H1 (cell line): Measurements from ENCODE around the gene SCCPDH. TPM values are rescaled to one million over a fixed set of nuclear protein-coding genes. Genes with fewer than 3 reads are reported as not detected.

ENCODE experiments used
- CTCF ChIA-PET: fragments of 300-600 bp; sonication (Branson Sonifier 250); formaldehyde crosslinking; loops from one replicate; lab custom pipeline; 2021; ENCODE audit not compliant: partially characterized antibody; lab: Charles Lee
- POLR2A ChIA-PET: fragments of 300-600 bp; sonication (Branson Sonifier 250); formaldehyde crosslinking; loops from one replicate; lab custom pipeline; 2021; ENCODE audit warnings: inconsistent platforms; ENCODE audit not compliant: partially characterized antibody; lab: Charles Lee
- DNase-seq, 2 experiments: peaks; one replicate each; pipeline versions ENCODE4 v3.0.0 to v3.0.0-alpha.2; 2010 to 2022; ENCODE audit warnings: low spot score in 2 of 2, low read depth in 1 of 2, mixed read lengths in 1 of 2
- FAIRE-seq: peaks from 2 replicates; lab custom pipeline; 2011; peaks lifted over from hg19 to GRCh38; lab: Jason Lieb, UNC
- H2AFZ ChIP-seq: 2 replicates; pipeline ENCODE4 v1.8.1; 2012; ENCODE audit warnings: low read length, inconsistent platforms
- H2AK5ac ChIP-seq: 2 replicates; pipeline ENCODE4 v1.6.1; 2013; ENCODE audit warnings: low read depth, low read length
- H2BK120ac ChIP-seq: replicated peaks from 2 replicates; pipeline ENCODE3; 2013; ENCODE audit warnings: low read depth, low read length, inconsistent platforms
- H2BK12ac ChIP-seq: 2 replicates; pipeline ENCODE4 v1.6.1; 2013; ENCODE audit warnings: low read depth, low read length
- H2BK15ac ChIP-seq: 2 replicates; pipeline ENCODE4 v1.6.1; 2013; ENCODE audit warnings: low read length
- H2BK20ac ChIP-seq: 2 replicates; pipeline ENCODE4 v1.6.1; 2013; ENCODE audit warnings: low read length
- H2BK5ac ChIP-seq: 2 replicates; pipeline ENCODE4 v1.6.1; 2013; ENCODE audit warnings: low read depth, low read length
- H3K14ac ChIP-seq: 2 replicates; pipeline ENCODE4 v1.6.1; 2013; ENCODE audit warnings: inconsistent platforms; ENCODE audit not compliant: insufficient read length
- H3K18ac ChIP-seq: 2 replicates; pipeline ENCODE4 v1.6.1; 2013; ENCODE audit warnings: low read length; ENCODE audit errors: extremely low read depth
- H3K23ac ChIP-seq: 2 replicates; pipeline ENCODE4 v1.6.1; 2013; ENCODE audit warnings: inconsistent platforms; ENCODE audit not compliant: insufficient read length
- H3K23me2 ChIP-seq: 2 replicates; pipeline ENCODE4 v1.6.1; 2013; ENCODE audit warnings: low read depth, low read length
- H3K27ac ChIP-seq: 2 replicates; pipeline ENCODE4 v1.6.1; 2011; ENCODE audit warnings: low read depth, low read length, inconsistent platforms
- H3K27me3 ChIP-seq, 4 experiments: replicated peaks in 1 of 4; 1 replicate in 1 of 4; 2 replicates in 3 of 4; pipeline versions ENCODE4 v1.6.1 to v1.8.1; 2011 to 2013; ENCODE audit warnings: low read length in 3 of 4, mild to moderate bottlenecking in 3 of 4, inconsistent platforms in 2 of 4, mixed read lengths in 2 of 4, moderate library complexity in 1 of 4; ENCODE audit not compliant: control insufficient read depth in 3 of 4, insufficient read depth in 3 of 4; ENCODE audit errors: extremely low read depth in 1 of 4
- H3K36me3 ChIP-seq, 4 experiments: 2 replicates each; pipeline versions ENCODE4 v1.6.1 to v1.8.1; 2011 to 2013; ENCODE audit warnings: mild to moderate bottlenecking in 4 of 4, low read length in 3 of 4, moderate library complexity in 2 of 4, control low read depth in 1 of 4, inconsistent platforms in 1 of 4; ENCODE audit not compliant: insufficient read depth in 4 of 4, control insufficient read depth in 2 of 4
- H3K4ac ChIP-seq: replicated peaks from 2 replicates; pipeline ENCODE3; 2013; ENCODE audit warnings: low read length, low read depth, mixed read lengths, inconsistent platforms; ENCODE audit not compliant: insufficient read length
- H3K4me1 ChIP-seq, 4 experiments: replicated peaks in 1 of 4; 1 replicate in 1 of 4; 2 replicates in 3 of 4; pipeline versions ENCODE4 v1.6.1 to v1.8.1; 2011 to 2013; ENCODE audit warnings: low read length in 3 of 4, inconsistent platforms in 2 of 4, mixed read lengths in 1 of 4; ENCODE audit not compliant: insufficient read depth in 4 of 4, control insufficient read depth in 3 of 4
- H3K4me2 ChIP-seq, 2 experiments: 2 replicates each; pipeline versions ENCODE4 v1.6.1 to v1.8.1; 2011 to 2013; ENCODE audit warnings: low read depth in 2 of 2, low read length in 2 of 2, control low read depth in 1 of 2, inconsistent platforms in 1 of 2, mild to moderate bottlenecking in 1 of 2; ENCODE audit not compliant: insufficient read depth in 1 of 2
- H3K4me3 ChIP-seq, 4 experiments: fragments of 200-600, 300-600 bp in 1 of 4; sonication (generic), shearing (Covaris generic), sonication (Bioruptor Twin) in 1 of 4; 2 replicates each; pipeline versions ENCODE4 v1.5.1 to v1.8.1; 2011 to 2016; ENCODE audit warnings: low read length in 4 of 4, low read depth in 3 of 4, control low read depth in 2 of 4, inconsistent platforms in 2 of 4, mild to moderate bottlenecking in 2 of 4, mixed read lengths in 1 of 4, moderate library complexity in 1 of 4; ENCODE audit not compliant: insufficient read depth in 2 of 4; ENCODE audit errors: extremely low read depth in 1 of 4
- H3K56ac ChIP-seq: replicated peaks from 2 replicates; pipeline ENCODE3; 2013; ENCODE audit warnings: low read depth, mild to moderate bottlenecking, mixed read lengths, low read length, inconsistent platforms; ENCODE audit not compliant: insufficient read length
- H3K79me1 ChIP-seq: 2 replicates; pipeline ENCODE4 v1.6.1; 2013; ENCODE audit warnings: low read depth, low read length, control low read depth
- H3K79me2 ChIP-seq, 2 experiments: 2 replicates each; pipeline versions ENCODE4 v1.6.1 to v1.8.1; 2012 to 2013; ENCODE audit warnings: low read length in 2 of 2, mild to moderate bottlenecking in 2 of 2, inconsistent platforms in 1 of 2; ENCODE audit not compliant: insufficient read depth in 2 of 2, control insufficient read depth in 1 of 2
- H3K9ac ChIP-seq, 4 experiments: replicated peaks in 1 of 4; 1 replicate in 1 of 4; 2 replicates in 3 of 4; pipeline versions ENCODE4 v1.6.1 to v1.8.1; 2011 to 2013; ENCODE audit warnings: low read depth in 3 of 4, low read length in 3 of 4, control low read depth in 2 of 4, mild to moderate bottlenecking in 2 of 4, moderate library complexity in 2 of 4, inconsistent platforms in 1 of 4; ENCODE audit errors: extremely low read depth in 1 of 4
- H3K9me3 ChIP-seq, 2 experiments: 2 replicates each; pipeline versions ENCODE4 v1.6.1 to v1.8.1; 2012 to 2013; ENCODE audit warnings: mild to moderate bottlenecking in 2 of 2, moderate library complexity in 2 of 2, control low read depth in 1 of 2, inconsistent platforms in 1 of 2, low read depth in 1 of 2, low read length in 1 of 2, mixed read lengths in 1 of 2; ENCODE audit not compliant: insufficient read depth in 2 of 2
- H4K20me1 ChIP-seq, 2 experiments: replicated peaks in 1 of 2; 2 replicates each; pipeline versions ENCODE3 to v1.8.1; 2011 to 2013; ENCODE audit warnings: inconsistent platforms in 2 of 2, low read length in 2 of 2, mild to moderate bottlenecking in 1 of 2; ENCODE audit not compliant: insufficient read depth in 2 of 2, control insufficient read depth in 1 of 2
- H4K5ac ChIP-seq: 2 replicates; pipeline ENCODE4 v1.6.1; 2013; ENCODE audit warnings: low read length, low read depth, mixed read lengths, inconsistent platforms; ENCODE audit not compliant: insufficient read length
- H4K8ac ChIP-seq: 2 replicates; pipeline ENCODE4 v1.8.0; 2013; ENCODE audit warnings: mild to moderate bottlenecking, moderate library complexity, low read length, inconsistent platforms; ENCODE audit not compliant: insufficient read depth; ENCODE audit errors: extremely low read depth
- H4K91ac ChIP-seq: replicated peaks from 2 replicates; pipeline ENCODE3; 2013; ENCODE audit warnings: low read length, mixed read lengths, inconsistent platforms; ENCODE audit not compliant: insufficient read length
- CBX8 ChIP-seq: fragments of 300-800, 300-1000 bp; sonication (generic); IDR thresholded peaks from 2 replicates; pipeline ENCODE4 v1.7.1; 2016; ENCODE audit warnings: low read depth, low read length, borderline replicate concordance
- CHD2 ChIP-seq: IDR thresholded peaks from 2 replicates; pipeline ENCODE4 v1.6.1; 2012; ENCODE audit warnings: low read length, improper control_type of control experiment
- EZH2 ChIP-seq: fragments of 200-600 bp; sonication (generic); IDR thresholded peaks from 2 replicates; pipeline ENCODE4 v1.7.1; 2012; ENCODE audit warnings: low read depth, mild to moderate bottlenecking, moderate library complexity, low read length, inconsistent platforms; ENCODE audit not compliant: severe bottlenecking
- GTF2F1 ChIP-seq: IDR thresholded peaks from 2 replicates; pipeline ENCODE4 v1.6.1; 2012; ENCODE audit warnings: low read depth, low read length, improper control_type of control experiment, borderline replicate concordance
- HDAC2 ChIP-seq, 2 experiments: fragments of 300-600 bp in 1 of 2; sonication (generic) in 1 of 2; IDR thresholded peaks; 2 replicates each; pipeline ENCODE4 v1.6.1; 2011 to 2012; ENCODE audit warnings: low read depth in 2 of 2, low read length in 2 of 2, mild to moderate bottlenecking in 2 of 2, moderate library complexity in 2 of 2, borderline replicate concordance in 1 of 2, inconsistent platforms in 1 of 2
- JUN ChIP-seq: IDR thresholded peaks from 2 replicates; pipeline ENCODE4 v1.6.1; 2011; ENCODE audit warnings: low read depth, mild to moderate bottlenecking, improper control_type of control experiment, low read length
- KDM1A ChIP-seq: fragments of 200-600, 300-600 bp; sonication (generic); IDR thresholded peaks from 2 replicates; pipeline ENCODE4 v1.7.1; 2016; ENCODE audit warnings: mild to moderate bottlenecking, low read length, borderline replicate concordance
- SIRT6 ChIP-seq: IDR thresholded peaks from one replicate; pipeline ENCODE4 v1.7.1; 2012; ENCODE audit warnings: low read length, inconsistent platforms
- SIX5 ChIP-seq: IDR thresholded peaks from 2 replicates; pipeline ENCODE4 v1.6.1; 2011; ENCODE audit warnings: mild to moderate bottlenecking, low read depth, low read length
- SP1 ChIP-seq: IDR thresholded peaks from 2 replicates; pipeline ENCODE4 v1.6.1; 2011; ENCODE audit warnings: low read depth, low read length
- ZNF274 ChIP-seq: IDR thresholded peaks from 2 replicates; pipeline ENCODE4 v1.7.0; 2012; ENCODE audit warnings: low read length, borderline replicate concordance; ENCODE audit errors: extremely low read depth
- WGBS, 2 experiments: shearing (Covaris generic) in 1 of 2; methylation state at CpG; one replicate each; pipeline versions ENCODE4 v1.1.6 to v1.1.7; 2013 to 2015; ENCODE audit warnings: low lambda C conversion rate in 2 of 2, mixed read lengths in 2 of 2, inconsistent platforms in 1 of 2, low coverage in 1 of 2, missing lambda C conversion rate in 1 of 2; ENCODE audit not compliant: insufficient replicate concordance in 2 of 2, insufficient coverage in 1 of 2, insufficient read length in 1 of 2; ENCODE audit errors: extremely low coverage in 1 of 2, missing lambda C conversion rate in 1 of 2; 5-methylcytosine and 5-hydroxymethylcytosine counted together
- polyA plus RNA-seq, 7 experiments: library from polyadenylated mRNA; depleted of rRNA in 3 of 7; stranded (reverse) in 5 of 7; unstranded in 2 of 7; fragments of >200 nt in 5 of 7; fragments of 200-250 nt in 2 of 7; gene quantifications; 1 replicate in 5 of 7; 2 replicates in 1 of 7; 4 replicates in 1 of 7; pipeline versions ENCODE4 v1.2.1 to v1.2.3, GENCODE V29; 2011 to 2013; ENCODE audit warnings: missing spikeins in 2 of 7, mixed read lengths in 2 of 7
- total RNA-seq: library from RNA; stranded (reverse); fragmentation: NEBNext Ultra II Directional; extraction: Animal tissue kit (Norgen Biotek cat#: 25700); gene quantifications from 2 replicates; pipeline ENCODE4 v1.2.1, GENCODE V29; 2021

SCCPDH gene
- total and polyA plus RNA-seq, 2 of the 8 experiments (the other 6 are each of a cell fraction or from before 2014, with no cell fraction given), result 9.5 to 17.0 TPM

GRCh38 chr1:246711548-246712003 lies 12.6 kb upstream of the SCCPDH start:
- no peak overlapping the region for H3K56ac ChIP-seq
- H3K4ac ChIP-seq, result no peak overlapping the region
- TF ChIP-seq HDAC2 (IDR thresholded peaks at IDR 0.05; ENCODE audit: borderline replicate concordance in 1 of 2, low read depth in 2 of 2, low read length in 2 of 2) (no peak), GTF2F1 (no peak), SIX5 (no peak), ZNF274 (no peak), CBX8 (no peak), KDM1A (no peak), SIRT6 (no peak), JUN (no peak), EZH2 (no peak), SP1 (no peak), CHD2 (no peak)
- H3K4me1 ChIP-seq, result no peaks in the 10 kb centered on the region
- H4K20me1 ChIP-seq, result no peaks in the 10 kb centered on the region
- H4K5ac ChIP-seq, result no peak overlapping the region
- H3K4me2 ChIP-seq, result no peak overlapping the region
- no peak overlapping the region for H2BK120ac ChIP-seq
- no peak overlapping the region for H4K91ac ChIP-seq
- no peak overlapping the region for H3K9ac ChIP-seq
- no peaks in the 10 kb centered on the region for H3K79me1 ChIP-seq
- H3K14ac ChIP-seq, result no peak overlapping the region
- DNase-seq, result no peak
- no peaks in the 10 kb centered on the region for H3K79me2 ChIP-seq
- no peak for FAIRE-seq
- H4K8ac ChIP-seq, result no peak overlapping the region
- no peaks in the 10 kb centered on the region; the same call in 1 of the 2 replicates for H3K23me2 ChIP-seq
- peaks cover 2 to 5% of the 10 kb centered on the region in 2 experiments; a peak in 1 of 4 replicates for H3K9me3 ChIP-seq
- no peak overlapping the region for H2BK15ac ChIP-seq
- H3K18ac ChIP-seq, result no peak overlapping the region
- H2AFZ ChIP-seq, result no peak overlapping the region
- no peak overlapping the region for H3K23ac ChIP-seq
- H2BK5ac ChIP-seq, result no peak overlapping the region
- no peaks in the 10 kb centered on the region for H3K27me3 ChIP-seq
- no peaks in the 10 kb centered on the region for H3K36me3 ChIP-seq
- WGBS, 2 experiments, result 81% methylated on average over 3 of the region's 3 CpGs; no CpG with 5 or more reads in 1 of the 2 experiments
- H3K27ac ChIP-seq, result no peak overlapping the region
- H2BK12ac ChIP-seq, result no peak overlapping the region
- ChIA-PET CTCF (interaction anchor here (8.7 kb wide), 1 partner anchor 19 kb away, joined by 91 read pairs; no protein-coding TSS in a partner anchor), POLR2A (no interaction called here)
- H3K4me3 ChIP-seq, result no peak overlapping the region
- H2BK20ac ChIP-seq, result no peak overlapping the region
- H2AK5ac ChIP-seq, result no peak overlapping the region
